Tibial artery (tissue), 4 donors: Measurements from ENCODE around the gene NPC1L1.

ENCODE experiments used
- DNase-seq, 2 donors: peaks; one replicate each; pipeline ENCODE4 v3.0.0-alpha.2; 2019
- H3K27ac ChIP-seq, 2 donors: fragments of 200-600 bp; sonication (generic) in 1 of 2; 1 replicate in 1 of 2; 2 replicates in 1 of 2; pipeline ENCODE4 v1.5.1; 2018 to 2019; ENCODE audit warnings: mild to moderate bottlenecking in 1 of 2
- H3K27me3 ChIP-seq, 2 donors: fragments of 200-600 bp; sonication (generic) in 1 of 2; one replicate each; pipeline versions ENCODE4 v1.5.1 to v1.6.0; 2016 to 2019
- H3K36me3 ChIP-seq, 3 donors: fragments of 200-600 bp; sonication (generic) in 2 of 3; one replicate each; pipeline ENCODE4 v1.5.1; 2016 to 2019; ENCODE audit warnings: mild to moderate bottlenecking in 2 of 3
- H3K4me1 ChIP-seq, 4 donors: fragments of 200-600 bp; sonication (generic) in 2 of 4; 1 replicate in 3 of 4; 2 replicates in 1 of 4; pipeline ENCODE4 v1.5.1; 2016 to 2019
- H3K4me3 ChIP-seq, 2 donors: fragments of 200-600 bp; sonication (generic) in 1 of 2; 1 replicate in 1 of 2; 2 replicates in 1 of 2; pipeline ENCODE4 v1.5.1; 2018 to 2019; ENCODE audit warnings: mild to moderate bottlenecking in 2 of 2
- H3K9me3 ChIP-seq, 3 donors: fragments of 200-600 bp; sonication (generic) in 1 of 3; one replicate each; pipeline ENCODE4 v1.5.1; 2016 to 2019
- CTCF ChIP-seq, 2 experiments: fragments of 200-600 bp in 1 of 2; fragments of 450-650 bp in 1 of 2; IDR thresholded peaks; one replicate each; pipeline ENCODE4 v1.5.1; 2017 to 2019; ENCODE audit warnings: antibody characterized with exemption in 2 of 2, mild to moderate bottlenecking in 1 of 2, moderate library complexity in 1 of 2
- intact Hi-C: fragments of 100-400 bp; cut with DNase I; formaldehyde crosslinking; loops from one replicate; pipeline ENCODE4 v1.15.0; 2023; ENCODE audit warnings: low total_unique reads

Gene NPC1L1

GRCh38 chr7:44470628-44471245 lies 70.4 kb downstream of the NPC1L1 start:
- Histone ChIP-seq H3K4me3 (no peak overlapping the region), H3K9me3 (no peaks in the 10 kb centered on the region), H3K27ac (no peak overlapping the region), H3K27me3 (no peaks in the 10 kb centered on the region), H3K36me3 (peaks cover 5 to 40% (median 15%) of the 10 kb centered on the region in 3 donors), H3K4me1 (peaks cover 0 to 28% (median 16%) of the 10 kb centered on the region in 4 donors)
- intact Hi-C loops = no loop called here
- DNase-seq = no peak
- TF ChIP-seq CTCF (IDR thresholded peaks at IDR 0.05) = no peak

GRCh38 chr7:44470135-44470479 lies 71.0 kb downstream of the NPC1L1 start:
- Histone ChIP-seq H3K4me3 (no peak overlapping the region), H3K9me3 (no peaks in the 10 kb centered on the region), H3K4me1 (peaks cover 0 to 34% (median 21%) of the 10 kb centered on the region in 4 donors), H3K27ac (no peak overlapping the region), H3K36me3 (peaks cover 5 to 33% (median 11%) of the 10 kb centered on the region in 3 donors), H3K27me3 (no peaks in the 10 kb centered on the region)
- no peak for TF ChIP-seq CTCF (IDR thresholded peaks at IDR 0.05)
- no peak for DNase-seq
- intact Hi-C loops = no loop called here

- Histone ChIP-seq H3K9me3 (no peaks in the 10 kb centered on the region), H3K36me3 (peaks cover 5 to 28% (median 11%) of the 10 kb centered on the region in 3 donors), H3K27ac (no peak overlapping the region), H3K4me1 (peaks cover 0 to 39% (median 26%) of the 10 kb centered on the region in 4 donors), H3K4me3 (no peak overlapping the region), H3K27me3 (no peaks in the 10 kb centered on the region)
- intact Hi-C loops = no loop called here
- TF ChIP-seq CTCF (IDR thresholded peaks at IDR 0.05) = no peak
- no peak for DNase-seq
Measured at GRCh38 chr7:44469461-44470134, 71.5 kb downstream of the NPC1L1 start.

- no peak overlapping the region for H3K27ac ChIP-seq
- H3K27me3 ChIP-seq = no peaks in the 10 kb centered on the region
- intact Hi-C loops = no loop called here
- no peaks in the 10 kb centered on the region for H3K9me3 ChIP-seq
- peaks cover 5 to 24% (median 11%) of the 10 kb centered on the region in 3 donors for H3K36me3 ChIP-seq
- peaks cover 0 to 42% (median 31%) of the 10 kb centered on the region in 4 donors for H3K4me1 ChIP-seq
- TF ChIP-seq CTCF (IDR thresholded peaks at IDR 0.05) = no peak
- H3K4me3 ChIP-seq = no peak overlapping the region
- no peak for DNase-seq
Measured at GRCh38 chr7:44467217-44467548, 73.9 kb downstream of the NPC1L1 start.

- Histone ChIP-seq H3K9me3 (no peaks in the 10 kb centered on the region), H3K27me3 (no peaks in the 10 kb centered on the region), H3K27ac (no peak overlapping the region), H3K4me3 (no peak overlapping the region), H3K4me1 (peaks cover 0 to 42% (median 32%) of the 10 kb centered on the region in 4 donors), H3K36me3 (peaks cover 5 to 22% (median 11%) of the 10 kb centered on the region in 3 donors)
- DNase-seq = no peak
- intact Hi-C loops = no loop called here
- no peak for TF ChIP-seq CTCF (IDR thresholded peaks at IDR 0.05)
Measured at GRCh38 chr7:44466300-44467216, 74.6 kb downstream of the NPC1L1 start.
